HG03025 (cell line): ENCODE data around the gene LUZP1.

Experiments
- ATAC-seq: cut with Tn5 transposase; IDR thresholded peaks from one replicate; pipeline ENCODE4 v1.9.1; 2021; ENCODE audit warnings: mild to moderate bottlenecking, moderate library complexity; ENCODE audit not compliant: unreplicated experiment, low FRiP score

Gene LUZP1

GRCh38 chr1:23118957-23119792 lies 49.5 kb downstream of the LUZP1 start:
- no peak for ATAC-seq

- no peak for ATAC-seq
Observed at GRCh38 chr1:23118407-23118806, 50.2 kb downstream of the LUZP1 start.

DNA sequence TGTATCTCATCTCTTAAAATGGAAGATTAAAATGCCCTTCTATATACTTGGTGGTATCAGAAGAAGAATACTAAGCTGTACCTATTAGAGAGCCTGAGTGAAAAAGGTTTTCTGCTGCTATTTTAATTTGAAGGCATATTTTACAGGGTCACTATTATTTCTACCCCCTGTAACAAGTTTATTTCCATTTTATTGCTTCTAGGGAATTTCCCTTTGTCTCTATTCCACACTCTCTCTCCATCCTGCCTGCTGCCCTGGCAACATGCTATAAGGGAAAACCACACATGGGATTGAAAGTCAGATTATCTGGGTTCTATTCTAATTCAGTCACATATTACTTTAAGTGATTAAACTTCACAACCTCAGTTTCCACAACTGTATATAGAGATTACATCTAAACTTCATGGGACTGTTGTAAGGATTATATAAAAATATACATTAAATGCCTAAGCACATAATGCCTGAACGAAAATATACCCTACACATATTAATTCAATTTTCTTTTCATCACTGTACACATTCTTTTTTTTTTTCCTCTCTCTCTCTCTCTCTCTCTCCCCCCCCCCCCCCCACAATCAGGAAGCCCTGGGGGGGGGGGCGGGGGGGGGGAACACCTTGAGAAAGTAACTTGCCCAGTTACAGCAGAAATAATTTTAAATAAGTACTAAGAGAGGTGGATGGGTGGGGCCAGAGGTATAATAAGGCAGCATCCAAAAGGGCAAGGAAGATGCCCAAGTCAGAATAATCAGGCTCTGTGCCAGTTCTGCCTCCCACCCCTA lies 51.5 kb downstream of the LUZP1 start:
- no peak for ATAC-seq

DNA sequence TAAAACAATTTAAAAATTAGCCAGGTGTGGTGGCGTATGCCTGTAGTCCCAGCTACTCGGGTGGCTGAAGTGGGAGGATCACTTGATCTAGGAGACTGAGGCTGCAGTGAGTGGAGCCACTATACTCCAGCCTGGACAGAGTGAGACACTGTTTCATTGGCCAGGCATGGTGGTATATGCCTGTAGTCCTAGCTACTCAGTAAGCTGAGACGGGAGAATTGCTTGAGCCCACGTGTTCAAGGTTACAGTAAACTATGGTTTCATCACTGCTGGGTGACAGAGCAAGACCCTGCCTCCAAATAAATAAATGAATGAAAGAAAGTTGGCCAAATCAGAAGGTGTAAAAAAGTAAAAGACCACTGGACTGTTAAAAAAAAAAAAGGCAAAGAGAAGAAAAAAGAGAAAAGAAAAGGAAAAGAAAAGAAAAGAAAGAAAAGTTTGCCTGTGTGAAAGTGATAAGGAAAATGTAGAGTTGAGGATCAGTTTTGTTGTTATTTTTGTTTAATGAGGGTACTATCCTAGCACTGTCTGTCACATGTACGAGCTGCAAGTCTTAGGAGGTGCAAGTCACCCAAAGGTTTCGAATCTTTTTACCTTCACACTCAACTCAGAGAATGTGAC lies 52.3 kb downstream of the LUZP1 start:
- ATAC-seq = no peak

DNA sequence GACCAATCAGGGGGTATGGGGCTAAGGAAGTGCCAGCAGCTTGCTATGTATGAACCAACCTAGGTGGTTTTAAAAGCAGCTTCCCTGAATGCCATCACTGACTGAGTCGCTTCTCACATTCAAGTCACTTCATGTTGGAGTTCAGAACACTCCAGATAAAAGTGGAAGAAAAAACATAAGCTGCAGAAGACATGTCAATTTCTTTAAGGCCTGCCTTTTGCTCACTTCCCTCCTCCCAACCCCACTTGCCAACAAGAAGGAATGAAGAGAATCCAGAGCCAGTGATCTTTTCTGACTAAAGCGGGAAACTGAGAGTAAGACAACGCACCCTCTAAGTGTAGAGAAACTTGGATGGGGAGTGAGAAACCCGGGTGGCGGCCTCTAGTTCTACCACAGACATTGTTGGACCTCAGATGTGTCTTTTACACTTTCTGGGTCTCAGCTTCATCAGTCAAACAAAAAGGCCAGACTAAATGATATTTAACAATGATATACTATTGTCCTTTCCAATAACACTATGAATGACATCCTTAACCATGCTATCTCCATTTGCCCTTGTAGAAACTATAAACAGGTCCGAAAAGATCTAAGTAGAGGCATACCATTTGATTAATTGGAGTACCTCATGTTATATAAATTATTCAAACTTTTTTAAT lies 54.1 kb downstream of the LUZP1 start:
- ATAC-seq = no peak

- ATAC-seq = no peak
Observed at GRCh38 chr1:23111600-23112535, 56.8 kb downstream of the LUZP1 start.

- ATAC-seq = no peak
Observed at GRCh38 chr1:23110391-23110790, 58.3 kb downstream of the LUZP1 start.

GRCh38 chr1:23108918-23109533 lies 59.6 kb downstream of the LUZP1 start:
- no peak for ATAC-seq

GRCh38 chr1:23103001-23103889 lies 65.4 kb downstream of the LUZP1 start:
- no peak for ATAC-seq

DNA sequence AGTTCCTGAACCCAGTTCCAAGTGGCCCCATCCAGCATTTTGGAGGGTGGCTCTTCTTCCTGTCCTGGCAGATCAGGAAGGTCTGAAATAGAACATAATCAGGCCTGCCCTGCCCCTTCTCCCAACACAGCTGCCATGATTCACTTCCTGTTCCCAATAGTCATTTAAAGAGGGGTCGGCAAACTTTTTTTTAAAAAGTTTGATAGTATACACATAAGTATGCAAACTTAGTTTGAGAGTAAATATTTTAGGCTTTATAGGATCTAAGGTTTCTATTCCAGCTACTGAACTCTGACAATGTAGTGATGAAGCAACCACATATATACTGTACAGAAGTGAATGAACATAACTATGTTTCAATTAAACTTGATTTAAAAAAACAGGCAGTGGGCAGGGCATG lies 66.4 kb downstream of the LUZP1 start:
- no peak for ATAC-seq

- no peak for ATAC-seq
Observed at GRCh38 chr1:23101887-23102286, 66.8 kb downstream of the LUZP1 start.

DNA sequence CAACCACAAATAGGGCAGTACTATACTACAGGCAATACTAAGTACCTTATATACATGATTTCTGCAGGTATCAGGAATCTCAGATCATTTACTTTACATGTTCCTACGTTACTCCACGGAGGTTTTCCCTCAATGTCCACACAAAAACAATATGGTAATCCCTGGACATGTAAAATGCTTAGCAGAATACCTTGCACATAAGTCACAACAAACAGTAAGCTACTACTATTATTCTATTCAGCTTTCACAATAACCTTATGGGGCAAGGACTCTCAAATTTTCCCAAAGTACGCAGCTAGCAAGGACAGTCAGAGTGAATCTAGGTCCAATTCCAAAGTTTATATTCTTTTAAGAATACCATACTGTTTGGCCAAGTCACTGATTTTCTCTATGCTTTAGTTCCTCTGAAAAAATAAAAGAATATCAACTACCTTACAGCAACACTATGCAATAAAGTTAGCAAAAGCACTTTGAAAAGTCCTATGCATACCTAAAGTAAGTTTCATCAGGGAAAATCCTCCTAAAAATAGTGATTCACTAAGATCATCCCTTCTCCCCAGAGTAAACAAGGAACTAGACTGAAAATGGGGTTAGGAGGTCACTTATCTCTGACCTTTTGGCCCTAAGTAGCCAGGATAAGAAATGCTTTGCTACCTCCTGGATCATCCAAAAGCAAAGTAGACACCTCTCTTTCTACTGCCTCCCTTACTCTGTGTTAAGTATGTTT lies 67.4 kb downstream of the LUZP1 start:
- ATAC-seq = no peak

GRCh38 chr1:23100074-23100748 lies 68.4 kb downstream of the LUZP1 start:
- ATAC-seq = no peak

- ATAC-seq = no peak
Observed at GRCh38 chr1:23099171-23099536, 69.5 kb downstream of the LUZP1 start.

DNA sequence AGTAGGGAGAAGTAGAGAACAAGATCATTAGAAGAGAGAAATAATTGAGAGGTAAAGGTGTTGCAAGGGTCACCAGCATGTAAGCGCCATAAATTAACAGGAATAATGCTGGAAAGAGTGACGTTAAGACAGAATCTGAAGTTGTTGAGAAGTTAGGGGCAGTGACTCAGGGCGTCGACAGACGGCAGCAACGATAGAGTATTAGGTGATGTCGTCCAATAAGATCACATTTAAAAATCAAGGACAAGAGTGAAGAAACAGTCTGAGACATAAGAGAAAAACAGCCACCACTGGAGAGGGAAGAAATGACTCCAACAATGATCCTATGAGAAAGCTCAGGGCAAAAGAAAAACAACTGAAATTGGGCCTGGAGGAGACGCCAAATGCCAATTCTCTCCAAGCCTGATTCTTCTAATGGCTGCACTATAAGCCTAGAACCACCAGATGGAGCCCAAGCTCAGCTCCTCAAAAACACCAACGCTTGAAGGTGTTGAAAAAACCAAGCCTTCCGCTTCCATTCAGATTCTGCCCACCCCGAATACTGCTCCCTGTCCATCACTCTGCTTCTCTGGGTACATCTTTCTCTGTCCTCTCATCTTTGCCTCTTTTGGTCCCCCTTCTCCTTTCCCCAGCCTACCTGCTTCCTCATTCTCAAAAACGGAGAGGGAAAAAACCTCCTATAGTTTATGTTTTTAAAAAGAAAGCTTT lies 70.0 kb downstream of the LUZP1 start:
- ATAC-seq = no peak

DNA sequence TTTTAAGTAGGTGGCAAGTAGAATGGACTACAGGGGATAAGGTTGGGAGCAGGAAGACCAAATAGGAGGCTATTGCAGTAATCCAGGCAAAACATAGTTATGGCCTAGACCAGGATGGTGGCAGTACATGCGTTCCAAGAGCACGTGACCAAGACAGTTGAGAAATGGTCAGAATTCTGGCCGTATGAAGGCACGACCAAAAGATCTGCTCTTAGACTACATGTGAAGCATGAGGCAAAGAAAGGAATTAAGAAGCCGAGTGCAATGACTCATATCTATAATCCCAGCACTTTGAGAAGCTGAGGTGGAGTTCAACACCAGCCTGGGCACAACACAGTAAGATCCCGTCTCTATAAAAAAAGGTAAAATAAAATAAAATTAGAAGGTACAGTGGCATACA lies 71.3 kb downstream of the LUZP1 start:
- ATAC-seq = no peak

GRCh38 chr1:23092447-23092846 lies 76.2 kb downstream of the LUZP1 start:
- no peak for ATAC-seq
